ENCODE results near the gene BEGAIN.

The BEGAIN gene

GRCh38 chr14:100581228-100582145, 5.7 kb downstream of the BEGAIN start:
- DNase-seq = no peak

GRCh38 chr14:100580316-100581227, 6.6 kb downstream of the BEGAIN start:
- no peak for DNase-seq

- no peak for DNase-seq
Observed at GRCh38 chr14:100578552-100578951, 8.7 kb downstream of the BEGAIN start.

- DNase-seq = no peak
Observed at GRCh38 chr14:100577986-100578431, 9.2 kb downstream of the BEGAIN start.

- no peak for DNase-seq
Observed at GRCh38 chr14:100577321-100577985, 9.8 kb downstream of the BEGAIN start.

GRCh38 chr14:100576091-100577085, 10.8 kb downstream of the BEGAIN start:
- DNase-seq = no peak

- no peak for DNase-seq
Observed at GRCh38 chr14:100575266-100575995, 11.8 kb downstream of the BEGAIN start.

- no peak for DNase-seq
Observed at GRCh38 chr14:100574642-100575031, 12.6 kb downstream of the BEGAIN start.

GRCh38 chr14:100573757-100574641, 13.2 kb downstream of the BEGAIN start:
- DNase-seq = no peak

- DNase-seq = peak in 1 of 2 experiments; percentile 36
Observed at GRCh38 chr14:100573002-100573756, 14.0 kb downstream of the BEGAIN start.

GRCh38 chr14:100572543-100572942, 14.7 kb downstream of the BEGAIN start:
- DNase-seq = no peak

- DNase-seq = no peak
Observed at GRCh38 chr14:100571837-100572236, 15.4 kb downstream of the BEGAIN start.

- no peak for DNase-seq
Observed at GRCh38 chr14:100570726-100571454, 16.3 kb downstream of the BEGAIN start.

GRCh38 chr14:100569734-100570286, 17.4 kb downstream of the BEGAIN start:
- DNase-seq = no peak

GRCh38 chr14:100568998-100569733, 18.1 kb downstream of the BEGAIN start:
- no peak for DNase-seq

- peak in 1 of 2 experiments; percentile 35 for DNase-seq
Observed at GRCh38 chr14:100568164-100568997, 18.8 kb downstream of the BEGAIN start.

- no peak for DNase-seq
Observed at GRCh38 chr14:100567877-100568163, 19.4 kb downstream of the BEGAIN start.
